Prostate gland (tissue), 2 donors: Measurements from ENCODE around the gene AHNAK. TPM values are rescaled to one million over a fixed set of nuclear protein-coding genes. Genes with fewer than 3 reads are reported as not detected.
"Not testable (repeated sequence)": the region's sequence is repeated elsewhere in the genome, so short reads cannot be mapped to it uniquely, and the experiment has no call there.

Experiments used
- DNase-seq: peaks from one replicate; pipeline ENCODE4 v3.0.0-alpha.2; 2019; ENCODE audit warnings: low spot score
- H3K27ac ChIP-seq, 2 donors: fragments of 200-600 bp; sonication (generic); 2 replicates each; pipeline ENCODE4 v1.5.1; 2017 to 2019
- H3K27me3 ChIP-seq: fragments of 200-600 bp; sonication (generic); replicated peaks from 2 replicates; pipeline ENCODE4 v1.5.1; 2019; ENCODE audit not compliant: insufficient read depth
- H3K36me3 ChIP-seq, 2 donors: fragments of 200-600 bp; sonication (generic); 1 replicate in 1 of 2; 2 replicates in 1 of 2; pipeline versions ENCODE4 v1.5.1 to v1.8.1; 2017 to 2019
- H3K4me1 ChIP-seq: fragments of 200-600 bp; sonication (generic); replicated peaks from 2 replicates; pipeline ENCODE4 v1.5.1; 2019
- H3K4me3 ChIP-seq, 2 donors: fragments of 200-600 bp; sonication (generic); 2 replicates each; pipeline ENCODE4 v1.5.1; 2017 to 2019
- H3K9me3 ChIP-seq: fragments of 200-600 bp; sonication (generic); 2 replicates; pipeline ENCODE4 v1.5.1; 2017
- POLR2A ChIP-seq: fragments of 450-650 bp; IDR thresholded peaks from one replicate; pipeline ENCODE4 v1.6.1; 2016; ENCODE audit warnings: antibody characterized with exemption, mild to moderate bottlenecking
- POLR2AphosphoS5 ChIP-seq: sonication (generic); formaldehyde crosslinking; IDR thresholded peaks from one replicate; pipeline ENCODE4 v1.6.1; 2017; ENCODE audit warnings: antibody characterized with exemption
- WGBS: methylation state at CpG from one replicate; pipeline ENCODE4 v1.1.5; 2018; 5-methylcytosine and 5-hydroxymethylcytosine counted together
- intact Hi-C: fragments of 100-400 bp; cut with DNase I; formaldehyde crosslinking; loops from one replicate; pipeline ENCODE4 v1.14.2; 2022
- total RNA-seq, 2 donors: library from RNA; depleted of rRNA; stranded (reverse); fragments of >200 nt; gene quantifications; one replicate each; pipeline ENCODE4 v1.1.0, GENCODE V29; 2016
- TF ChIP-seq, protein P1 (sequence below), 4 experiments: fragments of 200-600 bp in 2 of 4; fragments of 450-650 bp in 2 of 4; sonication (generic) in 2 of 4; IDR thresholded peaks; 1 replicate in 3 of 4; 2 replicates in 1 of 4; pipeline ENCODE4 v1.5.1; 2016 to 2019; ENCODE audit warnings: antibody characterized with exemption in 4 of 4, mild to moderate bottlenecking in 2 of 4, moderate library complexity in 2 of 4

Gene AHNAK
- total RNA-seq, 2 donors from 2014 or later: 367 to 434 TPM

DNA sequence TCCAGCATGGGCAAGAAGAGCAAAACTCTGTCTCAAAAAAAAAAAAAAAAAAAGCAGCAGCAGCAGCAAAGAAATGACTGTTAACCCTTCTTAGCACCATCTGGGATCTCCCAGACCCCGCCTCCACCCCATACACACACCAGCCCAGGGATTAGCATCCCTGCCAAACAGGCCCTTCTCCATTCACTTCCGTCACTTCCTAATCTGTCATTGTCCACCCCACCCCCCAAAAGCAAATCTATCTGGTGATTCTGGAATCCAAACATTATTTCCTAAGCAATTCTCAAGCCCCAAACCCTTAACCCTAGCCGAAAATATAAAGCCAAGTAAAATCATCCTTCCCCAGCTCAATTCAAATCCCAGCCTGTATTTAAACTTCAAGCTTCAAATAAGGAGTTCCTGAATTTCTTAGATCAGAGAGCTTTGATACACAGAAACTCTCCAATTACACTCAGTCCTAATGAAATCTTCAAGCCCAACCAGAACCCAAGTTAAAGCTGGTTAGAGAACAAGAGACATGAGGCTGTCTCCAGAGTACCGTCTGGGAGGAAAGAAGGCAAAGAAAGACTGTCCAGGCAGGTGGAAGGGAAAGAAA, 6.0 kb upstream of the AHNAK start:
- TF ChIP-seq POLR2AphosphoS5 (no peak), POLR2A (no peak)
- TF ChIP-seq, protein P1, sequence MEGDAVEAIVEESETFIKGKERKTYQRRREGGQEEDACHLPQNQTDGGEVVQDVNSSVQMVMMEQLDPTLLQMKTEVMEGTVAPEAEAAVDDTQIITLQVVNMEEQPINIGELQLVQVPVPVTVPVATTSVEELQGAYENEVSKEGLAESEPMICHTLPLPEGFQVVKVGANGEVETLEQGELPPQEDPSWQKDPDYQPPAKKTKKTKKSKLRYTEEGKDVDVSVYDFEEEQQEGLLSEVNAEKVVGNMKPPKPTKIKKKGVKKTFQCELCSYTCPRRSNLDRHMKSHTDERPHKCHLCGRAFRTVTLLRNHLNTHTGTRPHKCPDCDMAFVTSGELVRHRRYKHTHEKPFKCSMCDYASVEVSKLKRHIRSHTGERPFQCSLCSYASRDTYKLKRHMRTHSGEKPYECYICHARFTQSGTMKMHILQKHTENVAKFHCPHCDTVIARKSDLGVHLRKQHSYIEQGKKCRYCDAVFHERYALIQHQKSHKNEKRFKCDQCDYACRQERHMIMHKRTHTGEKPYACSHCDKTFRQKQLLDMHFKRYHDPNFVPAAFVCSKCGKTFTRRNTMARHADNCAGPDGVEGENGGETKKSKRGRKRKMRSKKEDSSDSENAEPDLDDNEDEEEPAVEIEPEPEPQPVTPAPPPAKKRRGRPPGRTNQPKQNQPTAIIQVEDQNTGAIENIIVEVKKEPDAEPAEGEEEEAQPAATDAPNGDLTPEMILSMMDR (IDR thresholded peaks at IDR 0.05): no peak
- 22% methylated on average over 4 of the region's 4 CpGs for WGBS
- peaks cover 68% of the 10 kb centered on the region for H3K4me1 ChIP-seq
- peak overlapping the region in 1 of 2 donors; percentile 13 for H3K4me3 ChIP-seq
- H3K27me3 ChIP-seq: no peaks in the 10 kb centered on the region
- no peak for DNase-seq
- no peaks in the 10 kb centered on the region for H3K36me3 ChIP-seq
- intact Hi-C loops: no loop called here
- no peaks in the 10 kb centered on the region for H3K9me3 ChIP-seq
- H3K27ac ChIP-seq: peak overlapping the region; percentile 91 to 93

- H3K36me3 ChIP-seq, H3K9me3 ChIP-seq, intact Hi-C loops, H3K4me3 ChIP-seq, H3K27me3 ChIP-seq, DNase-seq: not testable (repeated sequence)
- 95% methylated on average over 2 of the region's 2 CpGs for WGBS
- Histone ChIP-seq H3K4me1 (peaks cover 50% of the 10 kb centered on the region), H3K27ac (peak overlapping the region in 1 of 2 donors; percentile 93)
Observed at GRCh38 chr11:62550478-62550877, 3.9 kb upstream of the AHNAK start.

GRCh38 chr11:62548545-62549335, 2.1 kb upstream of the AHNAK start:
- no peaks in the 10 kb centered on the region for H3K36me3 ChIP-seq
- H3K9me3 ChIP-seq: no peaks in the 10 kb centered on the region
- intact Hi-C loops: loop anchor here (5.0 kb wide), 2 partner anchors 41 to 64 kb away; partner anchors contain the start of genes EML3 and ROM1
- H3K4me1 ChIP-seq: peaks cover 37% of the 10 kb centered on the region
- H3K27ac ChIP-seq: peak overlapping the region; percentile 97 to 99
- peak; percentile 72 for TF ChIP-seq POLR2AphosphoS5
- no peak for TF ChIP-seq POLR2A
- TF ChIP-seq, protein P1 (IDR thresholded peaks at IDR 0.05): no peak
- H3K27me3 ChIP-seq: no peaks in the 10 kb centered on the region
- no peak overlapping the region for H3K4me3 ChIP-seq
- 47% methylated on average over 17 of the region's 17 CpGs for whole genome bisulfite sequencing
- peak; percentile 83 for DNase-seq

DNA sequence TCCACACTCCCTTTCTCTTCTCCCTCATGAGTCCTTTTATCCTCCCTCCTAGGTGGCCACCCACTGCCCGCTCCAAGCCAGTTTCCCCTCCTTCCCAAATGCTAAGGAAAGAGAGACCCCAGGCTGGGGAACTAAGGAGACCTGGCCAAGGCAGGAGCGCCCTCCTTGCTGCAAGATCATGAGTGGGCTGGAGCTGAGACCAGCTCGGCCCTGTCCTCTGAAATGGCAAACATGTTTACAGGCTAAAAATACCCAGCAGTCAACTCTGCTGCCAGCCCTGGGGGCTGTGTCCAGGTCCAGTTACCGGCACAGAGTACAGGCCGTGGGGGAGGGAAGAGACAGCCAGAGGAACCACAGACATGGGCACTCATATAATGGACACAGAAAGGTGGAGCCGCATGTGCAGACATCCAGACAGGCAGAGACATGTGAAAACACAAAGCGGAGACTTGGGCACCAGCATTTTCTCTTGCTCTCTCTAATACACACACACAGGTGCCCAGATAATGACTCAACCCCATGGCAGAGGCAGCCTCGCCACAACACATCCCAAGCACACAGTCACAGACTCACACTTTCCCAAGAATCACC, 1.2 kb upstream of the AHNAK start:
- H3K4me3 ChIP-seq: peak overlapping the region; percentile 93 to 98
- TF ChIP-seq POLR2AphosphoS5 (peak; percentile 89), POLR2A (peak; percentile 44)
- TF ChIP-seq, protein P1 (IDR thresholded peaks at IDR 0.05): no peak
- peak overlapping the region; percentile 97 to 99 for H3K27ac ChIP-seq
- H3K27me3 ChIP-seq: no peaks in the 10 kb centered on the region
- WGBS: 20% methylated on average over 8 of the region's 8 CpGs
- H3K9me3 ChIP-seq: no peaks in the 10 kb centered on the region
- peak; percentile 92 for DNase-seq
- intact Hi-C loops: loop anchor here (5.0 kb wide), 2 partner anchors 40 to 65 kb away; partner anchors contain the start of genes EML3 and ROM1
- H3K36me3 ChIP-seq: no peaks in the 10 kb centered on the region
- H3K4me1 ChIP-seq: peaks cover 29% of the 10 kb centered on the region

DNA sequence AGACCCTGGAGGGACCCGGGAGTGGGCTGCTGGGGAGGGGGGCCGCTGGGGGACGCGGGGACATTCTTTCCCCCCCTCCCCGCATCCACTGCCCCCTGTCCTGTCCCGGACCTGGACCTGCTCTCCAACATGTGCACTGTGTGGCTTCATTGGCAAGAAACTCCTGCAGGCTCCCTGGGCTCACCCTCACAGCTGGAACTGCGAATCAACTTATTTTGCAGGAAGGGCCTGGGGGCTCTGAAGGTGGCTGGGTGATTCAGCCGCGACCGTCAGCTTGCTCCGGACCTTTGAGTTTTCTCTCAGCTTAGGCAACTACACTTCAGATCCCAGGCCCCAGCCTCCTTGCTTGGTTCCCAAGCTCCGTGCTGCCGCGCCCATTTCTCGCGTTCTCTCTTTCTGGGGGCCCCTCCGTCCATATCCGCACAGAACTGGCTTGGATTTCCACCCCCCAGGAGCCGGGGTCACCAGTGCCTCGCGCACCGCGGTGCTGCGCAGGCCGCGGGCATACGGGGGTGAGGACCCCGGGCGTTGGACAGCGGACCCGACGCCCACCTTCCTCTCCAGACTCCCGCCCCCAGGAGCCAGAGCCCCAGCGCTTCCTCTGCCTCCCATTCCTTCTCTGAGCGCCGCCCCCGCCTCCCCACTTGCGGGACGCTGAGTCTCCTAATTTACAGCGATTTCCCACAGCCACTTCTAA, 471 bp upstream of the AHNAK start:
- Histone ChIP-seq H3K9me3 (no peaks in the 10 kb centered on the region), H3K27ac (peak overlapping the region; percentile 97 to 99), H3K27me3 (no peaks in the 10 kb centered on the region), H3K36me3 (no peaks in the 10 kb centered on the region), H3K4me3 (peak overlapping the region; percentile 93 to 98), H3K4me1 (peaks cover 31% of the 10 kb centered on the region)
- peak; percentile 28 for DNase-seq
- intact Hi-C loops: loop anchor here (5.0 kb wide), 2 partner anchors 40 to 65 kb away; partner anchors contain the start of genes EML3 and ROM1
- TF ChIP-seq POLR2AphosphoS5: no peak
- TF ChIP-seq, protein P1 (IDR thresholded peaks at IDR 0.05): no peak
- TF ChIP-seq POLR2A: no peak
- WGBS: 2% methylated on average over 40 of the region's 40 CpGs
